Adrenal gland (tissue), 12 donors: Measurements from ENCODE around the gene TMEM147. TPM values are rescaled to one million over a fixed set of nuclear protein-coding genes. Genes with fewer than 3 reads are reported as not detected.

Experiments
- DNase-seq, 7 donors: peaks; one replicate each; pipeline ENCODE4 v3.0.0-alpha.2; 2019 to 2020
- H3K27ac ChIP-seq, 5 donors: fragments of 200-600 bp; sonication (generic) in 4 of 5; 1 replicate in 3 of 5; 2 replicates in 2 of 5; pipeline versions ENCODE4 v1.5.1 to v1.8.0; 2016 to 2020; ENCODE audit warnings: mild to moderate bottlenecking in 1 of 5
- H3K27me3 ChIP-seq: fragments of 200-600 bp; 2 replicates; pipeline ENCODE4 v1.8.0; 2021
- H3K36me3 ChIP-seq, 2 donors: fragments of 200-600 bp; replicated peaks in 1 of 2; 1 replicate in 1 of 2; 2 replicates in 1 of 2; pipeline versions ENCODE4 v1.5.1 to v1.8.0; 2018 to 2022
- H3K4me1 ChIP-seq, 2 donors: fragments of 200-600 bp; replicated peaks in 1 of 2; 1 replicate in 1 of 2; 2 replicates in 1 of 2; pipeline versions ENCODE4 v1.5.1 to v1.8.0; 2018 to 2021
- H3K4me3 ChIP-seq, 4 donors: fragments of 200-600 bp; sonication (generic) in 3 of 4; one replicate each; pipeline ENCODE4 v1.5.1; 2016 to 2018
- H3K9me3 ChIP-seq, 3 donors: fragments of 200-600 bp; sonication (generic) in 1 of 3; replicated peaks in 1 of 3; 1 replicate in 2 of 3; 2 replicates in 1 of 3; pipeline versions ENCODE4 v1.5.1 to v1.8.0; 2016 to 2021
- CTCF ChIP-seq, 6 experiments: fragments of 450-650 bp in 4 of 6; fragments of 200-600 bp in 2 of 6; sonication (generic) in 1 of 6; IDR thresholded peaks; 1 replicate in 5 of 6; 2 replicates in 1 of 6; pipeline versions ENCODE4 v1.5.1 to v1.8.0; 2016 to 2021; ENCODE audit warnings: antibody characterized with exemption in 6 of 6, mild to moderate bottlenecking in 2 of 6, moderate library complexity in 1 of 6
- POLR2A ChIP-seq, 2 donors: fragments of 450-650 bp; IDR thresholded peaks; one replicate each; pipeline ENCODE4 v1.6.1; 2017; ENCODE audit warnings: antibody characterized with exemption in 2 of 2, mild to moderate bottlenecking in 2 of 2, moderate library complexity in 1 of 2
- WGBS, 4 donors: extraction: QIAGEN DNeasy Blood & Tissue Kit in 2 of 4; methylation state at CpG; one replicate each; pipeline versions ENCODE4 v1.1.5 to v1.1.7; 2013 to 2017; 5-methylcytosine and 5-hydroxymethylcytosine counted together
- intact Hi-C, 2 donors: fragments of 100-400 bp; cut with DNase I; formaldehyde crosslinking; loops; one replicate each; pipeline versions ENCODE4 v1.14.1 to v1.15.0; 2022 to 2023
- polyA plus RNA-seq, 3 donors: library from polyadenylated mRNA; stranded (reverse); fragments of 200-250 nt in 2 of 3; fragments of 350-450 nt in 1 of 3; fragmentation: Illumina TruSeq in 1 of 3; extraction: RNeasy Lipid Tissue Mini Kit (QIAGEN cat#74804) in 1 of 3; gene quantifications; one replicate each; pipeline ENCODE4 v1.2.3, GENCODE V29; 2013 to 2014
- total RNA-seq, 9 donors: library from RNA; depleted of rRNA in 4 of 9; stranded (reverse); fragments of >200 nt in 4 of 9; fragments of 120-200 nt in 1 of 9; fragmentation: NEBNext Ultra II Directional in 1 of 9; extraction: Animal tissue kit (Norgen Biotek cat#: 25700) in 1 of 9; gene quantifications; one replicate each; pipeline versions ENCODE4 v1.1.0 to v1.2.4, GENCODE V29; 2013 to 2023
- donor health status: healthy with polysubstance abuse.
- donor health status: Bipolar disorder and iron deficiency.
- donor health status: DM: yes; HTN: yes; CAD: no.
- donor health status: DM: no; HTN: no; CAD: no.
- donor health status: DM: no; HTN: no; CAD: no.
- donor health status: DM: yes; HTN: yes; CAD: no.

Gene TMEM147
- total and polyA plus RNA-seq, 12 donors: 86.5 to 261 (median 180) TPM

DNA sequence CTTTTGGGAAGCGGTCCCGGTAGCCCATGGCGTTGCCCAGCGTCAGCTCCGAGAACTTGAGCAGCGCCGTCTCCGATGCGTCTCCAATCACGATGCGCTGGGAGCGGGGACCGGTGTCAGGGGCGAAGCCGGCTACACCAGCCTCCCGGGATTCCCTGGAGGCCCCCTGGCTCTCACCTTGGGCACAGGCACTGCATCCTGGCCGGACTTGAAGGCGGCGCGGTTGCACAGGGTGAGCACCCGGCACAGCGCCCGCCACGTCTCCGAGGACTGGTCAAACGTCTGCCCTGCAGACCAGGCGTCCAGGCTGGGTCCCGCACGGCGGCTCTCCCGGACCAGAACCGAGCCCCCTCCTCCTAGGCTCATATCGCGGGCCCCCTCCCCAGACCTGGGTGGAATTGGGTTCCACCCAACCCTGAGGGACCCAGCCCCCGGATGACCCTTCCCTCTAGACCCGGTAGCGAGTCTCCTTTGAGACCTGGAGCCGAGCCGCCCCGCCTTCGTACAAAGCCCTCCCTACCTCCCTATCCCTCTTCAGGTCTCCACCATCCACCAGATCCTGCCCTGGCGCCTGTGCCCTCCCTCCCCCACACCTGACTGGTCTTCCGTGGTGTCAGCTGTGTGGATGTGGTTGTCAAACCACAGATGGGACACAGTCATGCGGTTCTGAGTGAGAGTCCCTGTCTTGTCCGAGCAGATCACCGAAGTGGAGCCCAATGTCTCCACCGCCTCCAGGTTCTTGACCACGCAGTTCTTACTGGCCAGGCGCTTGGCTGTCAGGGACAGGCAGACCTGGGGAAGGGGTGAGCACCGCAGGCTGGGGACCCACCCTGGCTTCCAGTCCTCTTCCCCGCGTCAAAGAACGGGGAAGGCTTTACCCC, 13.2 kb downstream of the TMEM147 start:
- Histone ChIP-seq H3K4me3 (peak overlapping the region in 2 of 4 donors; percentile 35 to 55), H3K27me3 (no peaks in the 10 kb centered on the region), H3K9me3 (no peaks in the 10 kb centered on the region), H3K36me3 (no peaks in the 10 kb centered on the region), H3K4me1 (peaks cover 6 to 12% of the 10 kb centered on the region in 2 donors), H3K27ac (peak overlapping the region in 1 of 5 donors; percentile 37)
- peak in 2 of 7 donors; percentile 9 to 22 for DNase-seq
- intact Hi-C loops: no loop called here
- WGBS, 4 donors: 33 to 88% (median 41%) methylated on average over 17 to 53 of the region's 53 CpGs
- TF ChIP-seq CTCF (IDR thresholded peaks at IDR 0.05): no peak

GRCh38 chr19:35559281-35559659, 13.8 kb downstream of the TMEM147 start:
- no peaks in the 10 kb centered on the region for H3K36me3 ChIP-seq
- peaks cover 6 to 10% of the 10 kb centered on the region in 2 donors for H3K4me1 ChIP-seq
- no peak overlapping the region for H3K4me3 ChIP-seq
- TF ChIP-seq CTCF (IDR thresholded peaks at IDR 0.05): no peak
- no peak for TF ChIP-seq POLR2A (IDR thresholded peaks at IDR 0.05)
- no peaks in the 10 kb centered on the region for H3K27me3 ChIP-seq
- no peak for DNase-seq
- 79 to 97% (median 85%) methylated on average over 10 to 11 of the region's 11 CpGs for WGBS, 4 donors
- intact Hi-C loops: no loop called here
- H3K9me3 ChIP-seq: no peaks in the 10 kb centered on the region
- no peak overlapping the region for H3K27ac ChIP-seq

GRCh38 chr19:35559781-35560180, 14.4 kb downstream of the TMEM147 start:
- H3K9me3 ChIP-seq: no peaks in the 10 kb centered on the region
- intact Hi-C loops: no loop called here
- no peak for DNase-seq
- H3K4me3 ChIP-seq: no peak overlapping the region
- WGBS, 4 donors: 92 to 95% (median 93%) methylated on average over 23 of the region's 23 CpGs
- H3K4me1 ChIP-seq: peaks cover 6 to 10% of the 10 kb centered on the region in 2 donors
- no peaks in the 10 kb centered on the region for H3K27me3 ChIP-seq
- H3K36me3 ChIP-seq: no peaks in the 10 kb centered on the region
- H3K27ac ChIP-seq: no peak overlapping the region
- TF ChIP-seq CTCF (IDR thresholded peaks at IDR 0.05): no peak
- TF ChIP-seq POLR2A (IDR thresholded peaks at IDR 0.05): no peak

DNA sequence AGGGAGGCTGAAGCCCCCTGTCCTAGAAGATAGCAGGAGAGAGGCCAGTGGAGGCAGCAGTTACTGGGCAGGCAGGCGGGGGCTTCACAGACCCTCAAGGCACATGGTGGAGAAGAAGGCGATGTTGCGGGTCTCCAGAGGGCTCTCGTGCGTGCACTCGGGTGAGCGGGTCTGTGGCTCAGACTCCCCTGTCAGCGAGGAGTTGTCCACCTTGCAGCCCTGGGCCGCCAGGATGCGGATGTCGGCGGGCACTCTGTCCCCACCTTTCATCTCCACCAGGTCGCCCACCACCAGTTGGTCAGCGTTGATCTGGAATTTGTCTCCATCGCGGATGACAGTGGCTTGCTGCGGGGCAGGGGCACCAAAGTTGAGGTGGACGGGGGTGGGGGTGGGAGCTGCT, 14.8 kb downstream of the TMEM147 start:
- H3K27me3 ChIP-seq: no peaks in the 10 kb centered on the region
- no peak for DNase-seq
- no peak overlapping the region for H3K27ac ChIP-seq
- H3K9me3 ChIP-seq: no peaks in the 10 kb centered on the region
- WGBS, 4 donors: 83 to 93% (median 90%) methylated on average over 4 to 18 of the region's 18 CpGs
- TF ChIP-seq CTCF (IDR thresholded peaks at IDR 0.05) (no peak), POLR2A (IDR thresholded peaks at IDR 0.05) (no peak)
- intact Hi-C loops: no loop called here
- peaks cover 6 to 10% of the 10 kb centered on the region in 2 donors for H3K4me1 ChIP-seq
- no peaks in the 10 kb centered on the region for H3K36me3 ChIP-seq
- H3K4me3 ChIP-seq: no peak overlapping the region
